GM19328 (cell line): ENCODE data around the gene ATXN7L3.
"Not testable (repeated sequence)": the region's sequence is repeated elsewhere in the genome, so short reads cannot be mapped to it uniquely, and the experiment has no call there.

Source experiments
- ATAC-seq: cut with Tn5 transposase; IDR thresholded peaks from one replicate; pipeline ENCODE4 v1.9.1; 2021; ENCODE audit warnings: mild to moderate bottlenecking, moderate library complexity; ENCODE audit not compliant: unreplicated experiment

The ATXN7L3 gene, protein sequence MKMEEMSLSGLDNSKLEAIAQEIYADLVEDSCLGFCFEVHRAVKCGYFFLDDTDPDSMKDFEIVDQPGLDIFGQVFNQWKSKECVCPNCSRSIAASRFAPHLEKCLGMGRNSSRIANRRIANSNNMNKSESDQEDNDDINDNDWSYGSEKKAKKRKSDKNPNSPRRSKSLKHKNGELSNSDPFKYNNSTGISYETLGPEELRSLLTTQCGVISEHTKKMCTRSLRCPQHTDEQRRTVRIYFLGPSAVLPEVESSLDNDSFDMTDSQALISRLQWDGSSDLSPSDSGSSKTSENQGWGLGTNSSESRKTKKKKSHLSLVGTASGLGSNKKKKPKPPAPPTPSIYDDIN

DNA sequence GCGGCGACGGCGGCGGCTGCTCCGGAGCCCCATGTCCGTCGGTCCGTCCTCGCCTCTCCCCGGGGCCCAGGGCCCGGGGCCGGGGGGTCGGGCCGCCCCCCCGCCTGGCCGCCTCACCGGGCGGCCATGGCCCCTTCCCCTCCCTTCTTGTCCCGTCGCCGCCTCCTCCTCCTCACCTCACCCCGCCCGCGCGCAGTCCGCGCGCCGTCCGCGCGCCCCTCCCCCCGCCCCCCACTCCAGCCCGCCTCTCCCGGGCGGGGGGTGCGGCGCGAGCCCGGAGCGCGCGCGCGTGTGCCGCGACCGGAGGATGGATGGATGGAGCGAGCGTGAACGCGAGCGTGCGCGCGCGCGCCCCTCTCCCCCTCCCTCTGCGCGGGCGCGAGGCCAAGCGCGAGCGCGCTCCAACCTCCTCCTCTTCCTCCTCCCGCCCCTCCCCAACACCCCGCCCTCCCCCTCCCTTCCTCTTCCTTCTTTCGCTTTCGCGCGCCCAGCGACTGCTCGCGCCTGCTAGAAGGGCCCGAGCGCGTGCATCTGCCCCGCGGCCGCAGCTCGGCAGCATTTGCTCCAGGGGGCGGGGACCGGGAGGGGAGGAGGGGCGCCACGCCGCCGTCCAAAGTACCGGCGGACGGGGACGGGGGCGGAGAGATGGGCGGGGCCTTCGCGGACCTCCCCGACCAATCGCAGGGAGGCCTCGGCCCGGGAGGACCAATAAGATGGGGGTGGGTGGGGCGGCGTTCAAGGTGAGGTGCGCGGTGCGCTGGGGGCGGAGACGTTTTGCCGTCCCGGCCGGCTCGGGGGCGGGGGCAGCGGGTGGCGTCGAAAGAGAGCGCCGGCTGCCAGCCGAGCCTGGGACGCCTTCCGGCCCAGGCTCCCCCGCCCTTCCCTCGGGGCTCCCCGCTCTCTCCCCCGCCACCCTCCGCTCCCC, at the start of gene ATXN7L3:
TSS of gene ATXN7L3 (minus strand) at position 332 of the 925 bp plus-strand sequence. CDS start 1,814 bp downstream, outside the sequence.
- ATAC-seq, result peak; percentile 74

DNA sequence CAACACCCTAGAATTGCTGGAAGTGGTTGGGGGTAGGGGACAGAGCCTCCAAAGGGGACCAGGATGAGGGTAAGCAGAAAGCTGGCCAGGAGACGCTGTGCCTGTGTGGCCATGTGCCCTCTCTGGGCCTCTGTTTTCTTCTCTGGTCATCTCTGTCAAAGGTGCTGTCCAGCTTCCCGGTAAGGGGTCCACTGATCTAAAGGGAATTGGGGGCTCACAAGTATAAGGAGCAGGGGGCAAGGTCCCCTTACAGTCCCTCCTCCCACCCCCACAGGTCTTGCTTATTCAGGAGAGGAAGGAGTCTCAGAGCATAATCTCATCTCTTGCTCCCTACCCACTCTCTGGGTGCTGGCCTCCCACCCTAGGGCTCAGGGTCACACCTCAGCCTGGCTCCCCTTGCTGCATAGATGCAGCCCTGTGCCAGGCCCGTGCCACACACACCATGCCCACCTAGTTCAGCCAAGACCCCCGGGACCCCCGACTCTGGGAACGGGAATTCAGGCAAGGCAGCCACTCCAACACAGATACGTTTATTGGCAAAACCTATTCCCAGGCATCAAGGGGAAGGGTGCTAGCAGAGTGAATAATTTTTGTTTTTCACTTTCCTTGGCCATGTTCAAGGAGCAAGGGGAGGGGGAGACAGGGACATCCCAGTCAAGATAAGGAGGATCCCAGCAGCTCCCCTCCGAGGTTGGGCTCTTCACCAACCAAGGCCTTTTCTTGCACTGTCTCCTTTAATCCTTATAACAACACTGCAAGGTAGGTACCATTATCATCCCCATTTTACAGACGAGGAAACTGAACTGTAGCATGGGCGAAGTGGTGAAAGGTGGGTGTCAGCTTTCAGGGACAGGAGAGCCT, 48.4 kb upstream of the ATXN7L3 start:
- ATAC-seq, result no peak

DNA sequence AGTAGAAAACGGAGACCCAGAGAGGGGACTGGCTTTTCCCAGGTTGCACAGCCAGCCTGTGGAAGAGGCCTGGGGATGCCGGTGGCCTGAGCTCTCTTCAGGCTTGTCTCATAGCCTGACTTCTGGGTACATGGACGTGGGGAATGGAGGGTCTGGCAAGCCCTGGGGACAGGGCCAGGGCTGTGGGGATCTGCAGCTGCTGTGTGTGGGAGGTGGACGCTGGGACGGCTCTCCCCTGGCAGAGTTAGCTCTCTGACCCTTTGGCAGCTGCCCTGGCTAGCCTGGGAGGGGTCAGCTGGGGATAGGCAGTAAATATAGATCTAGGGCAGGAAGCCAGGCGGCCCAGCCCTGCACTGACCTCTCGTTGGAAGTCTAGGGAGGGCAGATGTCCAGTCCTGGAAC, 47.8 kb upstream of the ATXN7L3 start:
- ATAC-seq, result no peak

DNA sequence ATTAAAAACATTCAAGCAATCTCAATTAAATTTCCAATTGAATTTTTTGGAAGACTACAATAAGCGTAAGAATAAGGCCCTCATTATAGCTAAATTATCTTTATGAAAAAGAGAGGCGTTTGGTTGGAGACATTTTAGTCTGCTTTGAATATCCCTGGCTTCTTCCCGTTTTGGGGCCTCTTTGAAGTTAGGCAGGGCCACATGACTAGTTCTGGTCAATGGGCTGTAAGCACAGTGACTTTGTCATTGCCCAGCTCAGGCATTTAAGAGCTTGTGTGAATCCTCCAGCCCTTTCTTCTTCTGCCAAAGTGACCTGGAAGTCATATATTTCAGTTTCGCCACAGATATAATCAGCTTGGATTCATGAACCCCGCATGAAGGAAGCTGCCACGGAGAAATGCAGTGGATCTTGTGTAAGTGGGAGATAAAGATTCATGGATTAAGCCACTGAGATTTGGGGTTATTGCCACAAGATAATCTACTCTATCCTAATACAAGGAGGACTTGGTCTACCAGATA, 41.5 kb upstream of the ATXN7L3 start:
- ATAC-seq, result no peak

DNA sequence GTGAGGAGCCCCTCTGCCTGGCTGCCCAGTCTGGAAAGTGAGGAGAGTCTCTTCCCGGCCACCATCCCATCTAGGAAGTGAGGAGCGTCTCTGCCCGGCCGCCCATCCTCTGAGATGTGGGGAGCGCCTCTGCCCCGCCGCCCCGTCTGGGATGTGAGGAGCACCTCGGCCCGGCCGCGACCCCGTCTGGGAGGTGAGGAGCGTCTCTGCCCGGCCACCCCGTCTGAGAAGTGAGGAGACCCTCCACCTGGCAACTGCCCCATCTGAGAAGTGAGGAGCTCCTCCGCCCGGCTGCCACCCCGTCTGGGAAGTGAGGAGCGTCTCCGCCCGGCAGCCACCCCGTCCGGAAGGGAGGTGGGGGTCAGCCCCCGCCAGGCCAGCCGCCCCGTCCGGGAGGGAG, 38.2 kb upstream of the ATXN7L3 start:
- ATAC-seq, result not testable (repeated sequence)

DNA sequence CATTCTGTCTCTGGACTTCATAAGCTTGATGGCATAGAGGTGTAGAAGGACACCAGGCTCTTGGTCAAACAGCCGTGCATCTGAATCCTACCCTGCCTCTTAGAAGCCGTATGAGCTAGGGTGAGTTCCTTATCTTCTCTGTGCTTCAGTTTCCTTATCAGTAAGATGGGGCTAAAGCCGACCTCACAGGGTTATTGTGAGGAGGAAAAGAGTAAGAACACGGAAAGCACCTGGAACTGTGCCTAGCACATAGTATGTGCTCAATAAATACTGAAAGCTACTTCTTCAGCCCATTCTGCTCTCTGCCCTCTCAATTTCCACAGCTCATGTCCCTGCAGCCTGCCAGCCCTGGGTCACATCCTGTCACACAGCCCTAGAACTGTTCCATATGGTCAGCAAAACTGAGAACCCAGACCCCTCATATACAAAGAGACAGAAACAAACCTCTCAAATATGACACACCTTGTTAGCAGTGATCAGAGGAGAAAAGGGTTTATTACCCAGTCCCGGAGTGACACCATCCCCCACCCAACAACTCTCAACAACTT, 36.8 kb upstream of the ATXN7L3 start:
- ATAC-seq, result no peak

DNA sequence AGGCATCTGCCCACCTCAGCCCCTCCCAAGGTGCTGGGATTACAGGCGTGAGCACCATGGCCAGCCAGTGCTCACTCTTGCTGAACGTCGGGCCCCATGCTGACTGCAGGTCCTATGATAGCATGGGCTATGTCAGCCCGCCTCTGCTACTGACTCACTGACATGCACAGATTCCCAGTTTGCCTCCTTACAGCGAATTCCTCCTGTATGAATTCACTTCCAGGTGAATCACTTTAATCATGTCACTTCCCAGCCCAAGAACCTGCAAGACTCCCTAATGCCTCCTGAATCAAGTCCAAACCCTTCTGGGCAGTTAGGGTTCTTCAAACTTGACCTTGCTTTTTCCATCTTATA, 35.9 kb upstream of the ATXN7L3 start:
- ATAC-seq, result no peak

DNA sequence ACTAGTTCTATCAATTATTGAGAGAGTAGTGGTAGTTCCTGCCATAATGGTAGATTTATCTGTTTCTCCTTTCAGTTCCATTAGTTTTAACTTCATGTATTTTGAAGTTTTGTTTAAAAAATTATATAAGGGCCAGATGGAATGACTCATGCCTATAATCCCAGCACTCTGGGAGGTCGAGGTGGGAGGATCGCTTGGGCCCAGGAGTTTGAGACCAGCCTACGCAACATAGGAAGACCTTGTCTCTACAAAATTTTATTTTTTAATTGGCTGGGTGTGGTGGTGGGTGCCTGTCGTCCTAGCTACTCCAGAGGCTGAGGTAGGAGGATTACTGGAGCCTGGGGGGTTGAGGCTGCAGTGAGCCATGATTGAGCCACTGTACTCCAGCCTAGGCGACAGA, 33.9 kb upstream of the ATXN7L3 start:
- ATAC-seq, result no peak

DNA sequence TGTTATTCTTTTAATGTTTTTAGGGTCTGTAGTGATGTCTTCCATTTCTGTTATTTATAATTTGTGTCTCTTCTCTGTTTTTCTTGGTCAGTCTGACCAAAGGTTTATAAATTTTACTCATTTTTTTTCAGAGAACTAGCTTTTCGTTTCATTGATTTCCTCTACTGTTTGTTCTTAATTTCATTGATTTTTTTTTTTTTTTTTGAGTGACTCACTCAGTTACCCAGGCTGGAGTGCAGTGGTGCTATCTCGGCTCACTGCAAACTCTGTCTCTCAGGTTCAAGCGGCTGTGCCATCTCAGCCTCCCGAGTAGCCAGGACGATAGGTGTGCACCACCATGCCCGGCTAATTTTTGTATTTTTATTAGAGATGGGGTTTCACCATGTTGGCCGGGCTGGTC, 32.4 kb upstream of the ATXN7L3 start:
- no peak for ATAC-seq

DNA sequence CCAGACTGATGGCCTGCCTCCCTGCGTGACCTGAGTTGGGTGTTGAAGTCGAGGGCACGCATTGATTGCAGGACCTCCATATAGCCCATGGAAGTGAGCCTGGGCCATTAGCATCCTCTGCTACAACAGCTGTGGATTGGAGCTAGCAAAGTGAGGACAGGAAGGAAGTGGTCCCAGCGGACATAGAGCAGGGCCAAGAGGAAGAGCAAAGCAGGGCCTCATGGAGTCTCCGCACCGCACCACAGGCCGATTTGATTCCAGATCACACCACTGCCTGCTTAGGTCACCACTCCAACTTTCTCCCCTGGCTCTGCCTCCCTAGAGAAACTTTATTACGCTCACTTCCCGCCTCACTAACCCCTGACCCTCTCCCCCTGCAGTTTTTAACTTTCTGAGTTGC, 30.5 kb upstream of the ATXN7L3 start:
- ATAC-seq, result no peak

DNA sequence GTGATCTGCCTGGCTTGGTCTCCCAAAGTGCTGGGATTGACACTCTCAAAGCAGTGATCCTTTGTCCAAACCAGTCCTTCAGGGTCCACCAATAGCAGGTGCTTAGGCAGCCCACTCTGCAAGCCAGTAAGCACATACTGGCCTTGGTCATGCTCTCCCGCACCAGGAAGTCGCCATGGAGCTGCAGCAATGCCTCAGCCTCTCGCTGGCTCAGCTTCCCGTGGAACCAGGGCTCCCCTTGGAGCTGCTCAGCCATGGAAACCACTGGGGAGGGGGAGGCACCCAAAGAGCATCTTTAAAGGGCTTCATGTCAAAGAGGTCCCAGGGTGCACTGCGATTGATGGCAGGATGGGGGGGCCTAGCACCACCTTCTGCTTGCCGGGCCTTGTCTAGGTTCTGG, 29.4 kb upstream of the ATXN7L3 start:
- no peak for ATAC-seq

DNA sequence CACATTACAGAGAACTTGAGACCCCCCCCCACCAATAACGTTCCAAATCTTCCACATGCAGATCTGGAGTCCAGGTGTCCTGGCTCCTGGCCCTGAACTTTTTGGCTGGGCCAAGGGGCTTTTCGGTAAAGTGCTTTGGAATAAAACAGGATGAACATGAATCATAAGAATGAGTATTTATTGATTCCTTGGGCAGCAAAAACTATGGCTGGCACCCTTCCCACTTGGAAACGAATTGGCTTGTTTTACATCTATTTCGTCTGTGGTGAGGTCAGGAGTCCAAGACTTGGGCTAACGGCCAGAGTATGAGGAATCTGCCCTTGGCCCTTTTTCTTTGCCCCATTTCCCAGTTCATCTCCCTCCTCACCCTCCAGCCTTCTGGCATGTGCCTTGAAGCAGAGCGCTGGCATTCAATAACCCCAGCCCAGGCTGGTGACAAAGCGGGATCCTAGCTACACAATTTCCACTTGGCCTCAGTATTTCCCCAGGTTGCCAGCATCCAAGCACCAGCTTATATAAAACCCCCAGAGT, 23.9 kb upstream of the ATXN7L3 start:
- no peak for ATAC-seq

DNA sequence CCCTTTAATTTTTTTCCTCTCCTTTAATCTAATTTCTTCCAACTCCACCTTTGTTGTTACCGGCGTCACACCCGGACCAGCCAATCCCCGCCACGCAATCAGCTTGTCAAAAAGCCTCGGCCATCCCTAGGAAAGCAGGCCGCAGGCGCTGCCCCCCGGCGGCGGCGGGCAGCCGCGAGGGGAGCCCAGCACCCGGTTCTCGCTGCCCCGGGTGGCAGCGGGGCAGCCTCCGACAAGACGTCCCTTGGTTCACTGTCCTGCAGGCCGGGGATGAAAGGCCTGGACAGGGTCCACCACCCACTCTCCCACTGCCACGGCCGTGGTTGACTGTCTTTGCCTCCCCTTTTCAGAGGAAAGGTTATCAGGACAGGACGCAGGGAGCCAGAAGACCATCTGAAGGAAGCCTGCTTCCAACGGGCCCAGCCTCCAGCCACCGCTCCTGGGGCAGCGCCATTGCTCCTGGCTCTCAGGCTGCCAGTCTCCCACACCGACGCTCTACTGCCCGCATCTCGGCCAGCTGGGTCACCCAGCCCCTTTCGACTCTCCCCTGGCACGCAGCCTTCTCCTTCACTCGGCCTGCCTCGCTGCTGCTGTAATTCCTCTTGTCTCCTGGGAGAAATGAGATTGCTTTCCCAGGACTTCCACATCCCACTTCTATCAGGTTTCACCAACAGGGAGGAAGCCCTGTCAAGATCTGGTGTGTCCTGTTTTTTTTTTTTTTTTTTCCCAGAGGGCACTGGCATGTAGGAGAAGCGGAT, 22.6 kb upstream of the ATXN7L3 start:
- no peak for ATAC-seq

DNA sequence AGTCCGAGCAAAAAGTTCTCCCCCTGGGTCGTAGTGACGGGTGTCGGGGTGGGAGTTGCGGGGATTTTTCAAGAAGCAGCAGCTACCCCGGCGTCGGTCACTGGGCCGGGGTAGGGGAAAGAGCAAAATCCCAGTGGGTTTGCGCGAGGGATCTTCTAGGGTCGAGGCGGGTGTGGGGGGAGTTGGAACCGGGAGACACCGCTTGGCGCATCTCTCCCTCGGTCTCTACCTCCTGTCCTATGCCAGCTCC, 22.1 kb upstream of the ATXN7L3 start:
- no peak for ATAC-seq

DNA sequence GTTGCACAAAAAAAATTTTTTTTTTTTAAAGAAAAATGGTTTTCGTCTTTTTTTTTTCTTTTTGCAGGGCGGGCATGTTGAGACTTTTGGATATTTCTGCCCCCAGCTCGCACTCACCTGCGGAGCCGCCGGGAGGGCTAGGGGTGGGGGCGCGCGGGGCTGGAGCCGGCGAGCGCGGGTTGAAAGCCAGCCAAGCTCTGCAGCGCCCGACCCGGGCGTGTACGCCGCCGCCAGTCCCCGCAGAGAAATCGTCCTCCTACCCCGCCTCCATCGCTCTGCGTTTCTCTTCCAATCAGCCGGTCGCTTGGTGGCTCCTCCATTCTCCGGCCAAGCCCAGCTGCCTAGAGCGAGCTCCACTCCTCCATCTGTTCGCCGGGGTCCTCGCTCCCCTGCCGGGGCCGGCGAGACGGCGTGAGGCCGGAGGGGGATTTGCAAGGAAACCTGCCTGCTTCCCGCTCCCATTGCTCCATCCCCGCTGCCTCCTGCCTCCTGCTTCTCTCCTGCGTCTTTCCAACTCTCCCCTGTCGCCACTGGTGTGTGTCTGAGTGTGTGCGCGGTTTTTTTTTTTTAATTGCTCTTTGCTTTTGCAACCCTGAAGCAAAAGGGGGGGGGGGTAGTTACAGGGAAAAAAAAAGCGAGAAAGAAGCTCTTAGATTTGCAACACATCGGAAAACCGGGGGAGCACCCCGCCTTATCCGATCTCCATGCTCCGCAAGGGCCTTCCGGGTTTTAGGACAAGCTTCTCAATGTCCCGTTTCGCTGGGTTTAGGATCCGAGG, 21.6 kb upstream of the ATXN7L3 start:
- no peak for ATAC-seq

DNA sequence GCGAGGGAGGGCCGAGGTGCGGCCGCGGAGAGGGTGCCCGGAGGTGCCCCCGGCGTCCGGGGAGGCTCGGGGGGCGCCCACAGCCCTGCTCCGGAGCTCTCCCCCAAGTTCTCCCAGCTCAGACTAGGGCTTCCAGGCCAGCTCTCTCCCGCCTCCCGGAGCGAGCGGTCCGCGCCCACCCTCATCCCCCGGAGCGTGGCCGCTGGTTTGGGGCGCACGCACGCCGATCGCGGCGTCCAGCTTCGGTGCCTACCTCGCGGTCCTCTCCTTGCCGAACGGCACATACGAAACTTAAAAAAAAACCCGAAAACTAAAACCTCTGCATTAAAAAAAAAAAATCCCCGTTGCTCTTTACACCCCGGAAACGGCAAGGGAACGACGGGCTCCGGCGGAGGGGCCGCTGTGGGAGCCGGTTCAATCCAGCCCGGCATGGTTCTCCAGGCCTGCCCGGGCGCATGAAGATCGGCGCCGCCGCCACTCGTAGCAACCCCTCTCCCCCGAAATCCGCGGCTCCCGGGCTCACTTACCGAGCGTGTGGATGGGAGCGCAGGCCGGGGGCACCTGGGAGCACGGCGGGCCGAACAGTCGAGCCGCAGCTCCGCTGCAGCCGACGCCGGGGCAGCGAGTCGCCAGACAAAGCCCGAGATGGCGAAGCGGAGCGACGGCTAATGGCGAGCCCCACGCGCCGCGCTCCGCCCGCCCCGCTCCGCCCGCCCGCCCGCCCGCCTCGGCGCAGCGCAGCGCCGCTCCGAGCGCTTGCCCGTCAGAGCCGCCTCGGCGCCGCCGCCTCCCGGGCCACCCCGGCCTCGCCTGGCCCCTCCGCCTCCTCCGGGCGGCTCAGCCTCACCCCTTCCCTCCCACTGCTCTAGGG, 20.8 kb upstream of the ATXN7L3 start:
- ATAC-seq, result no peak

DNA sequence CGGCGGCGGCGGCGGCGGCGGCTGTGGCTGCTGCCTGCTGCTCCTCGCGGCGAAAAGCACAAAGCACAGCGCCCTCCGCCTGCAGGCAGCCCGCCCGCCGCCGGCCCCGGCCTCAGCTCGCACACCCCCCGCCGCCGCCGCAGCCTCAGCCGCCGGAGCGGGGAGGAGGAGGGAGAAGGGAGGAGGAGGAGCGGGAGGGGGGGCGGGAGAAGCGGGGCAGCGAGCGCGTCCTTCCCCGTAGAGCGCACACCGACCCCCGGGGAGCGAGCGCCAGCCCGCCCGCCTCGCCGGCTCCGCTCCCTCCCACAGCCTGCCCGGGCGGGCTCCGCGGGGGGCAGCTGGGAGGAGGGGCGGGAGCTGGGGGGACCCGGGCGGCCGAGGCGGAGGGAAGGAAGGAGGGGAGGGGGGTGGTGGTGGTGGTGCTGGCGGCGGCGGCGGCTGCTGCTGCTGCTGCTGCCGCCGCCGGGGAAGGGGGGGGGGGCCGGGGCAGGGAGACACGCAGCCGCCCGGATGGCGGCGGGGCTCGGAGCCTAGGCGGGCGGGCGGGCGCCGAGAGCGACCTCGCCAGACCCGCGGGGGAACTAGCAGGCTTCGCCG, 20.0 kb upstream of the ATXN7L3 start, which contains the start of gene UBTF:
TSS of gene UBTF (minus strand) at position 60 of the 597 bp plus-strand sequence. CDS start 1,446 bp downstream, outside the sequence.
- peak; percentile 10 for ATAC-seq
